Kidney (tissue), 14 donors: ENCODE data around the gene UAP1. TPM values are rescaled to one million over a fixed set of nuclear protein-coding genes. Genes with fewer than 3 reads are reported as not detected.
A peak's percentile ranks its signal among the peaks of the same experiment; 100 is the strongest.

Experiments used
- DNase-seq, 5 donors: peaks; one replicate each; pipeline ENCODE4 v3.0.0-alpha.2; 2013 to 2020
- FAIRE-seq: peaks from 2 replicates; lab custom pipeline; 2012; peaks lifted over from hg19 to GRCh38; lab: Jason Lieb, UNC
- H3K27ac ChIP-seq, 2 donors: one replicate each; pipeline ENCODE4 v1.7.0; 2013; ENCODE audit warnings: low read depth in 2 of 2, low read length in 2 of 2, inconsistent platforms in 1 of 2
- H3K27me3 ChIP-seq: one replicate; pipeline ENCODE4 v1.7.1; 2013; ENCODE audit warnings: low read length, inconsistent platforms; ENCODE audit not compliant: control insufficient read depth, insufficient read depth
- H3K36me3 ChIP-seq, 3 donors: one replicate each; pipeline versions ENCODE4 v1.7.0 to v1.7.1; 2013; ENCODE audit warnings: low read length in 3 of 3, control low read depth in 1 of 3, inconsistent platforms in 1 of 3; ENCODE audit not compliant: insufficient read depth in 3 of 3, control insufficient read depth in 2 of 3
- H3K4me1 ChIP-seq, 3 donors: one replicate each; pipeline versions ENCODE4 v1.7.0 to v1.7.1; 2013; ENCODE audit warnings: low read length in 3 of 3, inconsistent platforms in 1 of 3, low read depth in 1 of 3; ENCODE audit not compliant: control insufficient read depth in 2 of 3, insufficient read depth in 2 of 3
- H3K4me3 ChIP-seq, 3 donors: one replicate each; pipeline versions ENCODE4 v1.7.0 to v1.8.1; 2013; ENCODE audit warnings: low read length in 3 of 3, control low read depth in 1 of 3, inconsistent platforms in 1 of 3
- H3K9ac ChIP-seq, 3 donors: one replicate each; pipeline versions ENCODE4 v1.7.0 to v1.7.1; 2013; ENCODE audit warnings: low read length in 3 of 3, control low read depth in 1 of 3, inconsistent platforms in 1 of 3
- H3K9me3 ChIP-seq, 3 donors: one replicate each; pipeline versions ENCODE4 v1.7.0 to v1.7.1; 2013; ENCODE audit warnings: low read length in 3 of 3, control low read depth in 1 of 3, inconsistent platforms in 1 of 3; ENCODE audit not compliant: control insufficient read depth in 2 of 3, insufficient read depth in 1 of 3
- CTCF ChIP-seq: IDR thresholded peaks from 3 replicates; pipeline ENCODE4 v1.5.1; 2012; ENCODE audit warnings: mild to moderate bottlenecking, moderate library complexity, borderline replicate concordance; ENCODE audit not compliant: insufficient read depth; ENCODE audit errors: extremely low read depth
- intact Hi-C: fragments of 100-400 bp; cut with DNase I; formaldehyde crosslinking; loops from one replicate; pipeline ENCODE4 v1.11.1; 2022
- polyA plus RNA-seq: library from polyadenylated mRNA; stranded (reverse); fragments of 350-450 nt; fragmentation: Illumina TruSeq; extraction: RNeasy Lipid Tissue Mini Kit (QIAGEN cat#74804); gene quantifications from one replicate; pipeline ENCODE4 v1.2.3, GENCODE V29; 2014; ENCODE audit warnings: low read depth, low replicate concordance; ENCODE audit not compliant: insufficient read depth
- total RNA-seq: library from RNA; stranded (reverse); fragmentation: NEBNext Ultra II Directional; extraction: Animal tissue kit (Norgen Biotek cat#: 25700); gene quantifications from one replicate; pipeline ENCODE4 v1.2.1, GENCODE V29; 2021
- donor health status: control.
- donor health status: control.
- donor health status: control.
- donor health status: control.
- donor health status: control.
- donor health status: DM: yes; HTN: yes; CAD: no.
- donor health status: Normal renal cell carcinoma (clear cell type).

UAP1 gene
- total and polyA plus RNA-seq, 2 donors from 2014 or later: 23.6 to 30.6 TPM

- no peak overlapping the region for H3K4me3 ChIP-seq
- H3K4me1 ChIP-seq: no peaks in the 10 kb centered on the region
- no peaks in the 10 kb centered on the region for H3K9me3 ChIP-seq
- H3K27me3 ChIP-seq: no peaks in the 10 kb centered on the region
- intact Hi-C loops: no loop called here
- H3K36me3 ChIP-seq: no peaks in the 10 kb centered on the region
- H3K27ac ChIP-seq: no peak overlapping the region
- DNase-seq (no peak), FAIRE-seq (no peak)
- no peak for TF ChIP-seq CTCF
- no peak overlapping the region for H3K9ac ChIP-seq
Measured at GRCh38 chr1:162641114-162641513, 79.6 kb downstream of the UAP1 start.

- Histone ChIP-seq H3K36me3 (no peaks in the 10 kb centered on the region), H3K4me1 (no peaks in the 10 kb centered on the region), H3K27ac (no peak overlapping the region), H3K9ac (no peak overlapping the region), H3K27me3 (no peaks in the 10 kb centered on the region), H3K9me3 (no peaks in the 10 kb centered on the region), H3K4me3 (no peak overlapping the region)
- FAIRE-seq: no peak
- DNase-seq: no peak
- intact Hi-C loops: no loop called here
- no peak for TF ChIP-seq CTCF
Measured at GRCh38 chr1:162644986-162645314, 83.4 kb downstream of the UAP1 start.

- DNase-seq (no peak), FAIRE-seq (no peak)
- Histone ChIP-seq H3K36me3 (no peaks in the 10 kb centered on the region), H3K9ac (no peak overlapping the region), H3K4me3 (no peak overlapping the region), H3K9me3 (no peaks in the 10 kb centered on the region), H3K27me3 (no peaks in the 10 kb centered on the region), H3K27ac (no peak overlapping the region), H3K4me1 (no peaks in the 10 kb centered on the region)
- no peak for TF ChIP-seq CTCF
- intact Hi-C loops: no loop called here
Measured at GRCh38 chr1:162645666-162646065, 84.1 kb downstream of the UAP1 start.

GRCh38 chr1:162649583-162649982 is 88.1 kb downstream of the UAP1 start:
- no peak for TF ChIP-seq CTCF
- H3K27me3 ChIP-seq: no peaks in the 10 kb centered on the region
- FAIRE-seq (no peak), DNase-seq (peak in 1 of 5 donors; percentile 26)
- H3K9ac ChIP-seq: no peak overlapping the region
- intact Hi-C loops: no loop called here
- no peaks in the 10 kb centered on the region for H3K9me3 ChIP-seq
- no peak overlapping the region for H3K4me3 ChIP-seq
- H3K27ac ChIP-seq: no peak overlapping the region
- H3K36me3 ChIP-seq: no peaks in the 10 kb centered on the region
- H3K4me1 ChIP-seq: no peaks in the 10 kb centered on the region
